Upper lobe of left lung (tissue), 6 donors: ENCODE measurements around the gene COL28A1. TPM values are rescaled to one million over a fixed set of nuclear protein-coding genes. Genes with fewer than 3 reads are reported as not detected.

Experiments used
- ATAC-seq, 2 donors: fragments of 200-7000 bp; cut with Tn5 transposase; one replicate each; pipeline ENCODE4 v1.9.1; 2022; ENCODE audit warnings: mild to moderate bottlenecking in 2 of 2, moderate library complexity in 2 of 2; ENCODE audit not compliant: low FRiP score in 2 of 2
- DNase-seq, 2 donors: peaks; one replicate each; pipeline ENCODE4 v3.0.0-alpha.2; 2019 to 2020
- H3K27ac ChIP-seq, 4 donors: fragments of 200-600 bp; sonication (generic); one replicate each; pipeline ENCODE4 v1.5.1; 2016 to 2019
- H3K27me3 ChIP-seq, 4 donors: fragments of 200-600 bp; sonication (generic); one replicate each; pipeline ENCODE4 v1.5.1; 2017 to 2019
- H3K36me3 ChIP-seq, 4 donors: fragments of 200-600 bp; sonication (generic); one replicate each; pipeline ENCODE4 v1.5.1; 2016 to 2019
- H3K4me1 ChIP-seq, 4 donors: fragments of 200-600 bp; sonication (generic); one replicate each; pipeline ENCODE4 v1.5.1; 2018 to 2019
- H3K4me3 ChIP-seq, 4 donors: fragments of 200-600 bp; sonication (generic); one replicate each; pipeline ENCODE4 v1.5.1; 2017 to 2019; ENCODE audit warnings: mild to moderate bottlenecking in 2 of 4, moderate library complexity in 1 of 4
- H3K9me3 ChIP-seq, 4 donors: fragments of 200-600 bp; sonication (generic); one replicate each; pipeline ENCODE4 v1.5.1; 2018 to 2019
- EP300 ChIP-seq, 4 donors: sonication (generic); formaldehyde crosslinking; IDR thresholded peaks; one replicate each; pipeline ENCODE4 v1.5.1; 2017; ENCODE audit warnings: antibody characterized with exemption in 4 of 4, control low read depth in 2 of 4
- POLR2A ChIP-seq, 4 donors: fragments of 450-650 bp; IDR thresholded peaks; one replicate each; pipeline ENCODE4 v1.5.1; 2016 to 2017; ENCODE audit warnings: antibody characterized with exemption in 4 of 4, mild to moderate bottlenecking in 2 of 4
- POLR2AphosphoS5 ChIP-seq, 2 donors: sonication (generic); formaldehyde crosslinking; IDR thresholded peaks; one replicate each; pipeline ENCODE4 v1.5.1; 2017; ENCODE audit warnings: antibody characterized with exemption in 2 of 2
- WGBS, 2 donors: methylation state at CpG; one replicate each; pipeline ENCODE4 v1.1.5; 2017 to 2018; 5-methylcytosine and 5-hydroxymethylcytosine counted together
- total RNA-seq, 6 donors: library from RNA; depleted of rRNA in 4 of 6; stranded (reverse); fragments of >200 nt in 4 of 6; gene quantifications; one replicate each; pipeline versions ENCODE4 v1.1.0 to v1.2.1, GENCODE V29; 2016 to 2021
- TF ChIP-seq, protein P1 (sequence below), 6 experiments: fragments of 450-650 bp in 4 of 6; fragments of 200-600 bp in 2 of 6; sonication (generic) in 2 of 6; IDR thresholded peaks; one replicate each; pipeline ENCODE4 v1.5.1; 2016 to 2019; ENCODE audit warnings: antibody characterized with exemption in 6 of 6
- donor health status: DM: no; HTN: no; CAD: no; lungs with moderate emphysema.
- donor health status: DM: no; HTN: yes; CAD: no; lungs with severe emphysema.

The COL28A1 gene
- total RNA-seq, 6 donors from 2014 or later, result 1.5 to 14.7 (median 4.3) TPM

DNA sequence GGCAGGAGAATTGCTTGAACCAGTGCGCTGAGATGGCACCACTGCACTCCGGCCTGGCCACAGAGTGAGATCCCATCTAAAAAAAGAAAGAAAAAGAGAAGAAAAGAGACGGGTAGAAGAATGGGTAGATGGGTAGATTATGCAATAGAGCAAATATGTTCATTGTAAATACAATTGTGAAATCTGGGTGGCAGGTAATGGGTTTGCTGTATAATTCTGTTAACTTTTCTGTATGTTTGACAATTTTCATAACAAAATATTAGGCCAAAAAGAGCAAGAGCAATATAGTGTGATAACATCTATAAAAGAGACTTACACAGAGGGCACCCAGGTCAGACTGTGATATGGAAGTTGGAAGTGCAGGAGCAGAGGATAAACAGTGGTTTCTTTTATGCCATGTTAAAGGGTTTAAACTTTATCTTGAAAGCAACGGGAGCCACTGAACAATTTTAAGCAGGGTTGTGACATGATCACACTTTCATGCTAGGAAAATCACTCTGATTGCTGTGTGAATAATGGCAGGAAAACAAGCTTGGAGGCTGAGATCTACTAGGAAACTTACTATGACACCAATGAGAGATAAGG, 6.7 kb upstream of the COL28A1 start:
- H3K4me1 ChIP-seq, result peaks cover 0 to 2% (median 0%) of the 10 kb centered on the region in 4 donors
- WGBS, 2 donors, result 65 to 79% methylated on average over 4 of the region's 4 CpGs

DNA sequence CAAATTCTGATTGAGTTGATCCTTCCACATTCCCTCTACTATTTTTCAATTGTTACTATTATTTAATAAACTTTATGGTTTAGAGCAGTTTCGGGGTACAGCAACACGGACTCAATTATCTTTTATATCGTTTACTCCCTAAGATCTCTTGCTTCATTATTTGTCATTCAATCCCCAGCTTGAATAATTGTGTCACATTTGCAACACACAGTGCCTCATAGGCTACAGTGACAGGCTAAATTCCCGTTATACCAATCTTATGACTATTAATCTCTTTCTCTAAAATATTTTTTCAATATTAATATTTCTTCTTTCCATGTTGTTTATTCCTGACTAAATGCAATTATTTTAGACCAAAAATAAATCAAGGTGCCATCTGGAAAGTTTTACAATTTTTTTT, 4.0 kb upstream of the COL28A1 start:
- H3K4me3 ChIP-seq, result no peak overlapping the region
- no peak overlapping the region for H3K27ac ChIP-seq
- WGBS, 2 donors, result 84 to 87% methylated on average over 4 of the region's 4 CpGs
- no peak for DNase-seq
- ATAC-seq, result no peak
- H3K4me1 ChIP-seq, result peaks cover 0 to 2% (median 0%) of the 10 kb centered on the region in 4 donors
- H3K36me3 ChIP-seq, result no peaks in the 10 kb centered on the region
- no peaks in the 10 kb centered on the region for H3K9me3 ChIP-seq
- no peaks in the 10 kb centered on the region for H3K27me3 ChIP-seq
- TF ChIP-seq, protein P1, sequence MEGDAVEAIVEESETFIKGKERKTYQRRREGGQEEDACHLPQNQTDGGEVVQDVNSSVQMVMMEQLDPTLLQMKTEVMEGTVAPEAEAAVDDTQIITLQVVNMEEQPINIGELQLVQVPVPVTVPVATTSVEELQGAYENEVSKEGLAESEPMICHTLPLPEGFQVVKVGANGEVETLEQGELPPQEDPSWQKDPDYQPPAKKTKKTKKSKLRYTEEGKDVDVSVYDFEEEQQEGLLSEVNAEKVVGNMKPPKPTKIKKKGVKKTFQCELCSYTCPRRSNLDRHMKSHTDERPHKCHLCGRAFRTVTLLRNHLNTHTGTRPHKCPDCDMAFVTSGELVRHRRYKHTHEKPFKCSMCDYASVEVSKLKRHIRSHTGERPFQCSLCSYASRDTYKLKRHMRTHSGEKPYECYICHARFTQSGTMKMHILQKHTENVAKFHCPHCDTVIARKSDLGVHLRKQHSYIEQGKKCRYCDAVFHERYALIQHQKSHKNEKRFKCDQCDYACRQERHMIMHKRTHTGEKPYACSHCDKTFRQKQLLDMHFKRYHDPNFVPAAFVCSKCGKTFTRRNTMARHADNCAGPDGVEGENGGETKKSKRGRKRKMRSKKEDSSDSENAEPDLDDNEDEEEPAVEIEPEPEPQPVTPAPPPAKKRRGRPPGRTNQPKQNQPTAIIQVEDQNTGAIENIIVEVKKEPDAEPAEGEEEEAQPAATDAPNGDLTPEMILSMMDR (IDR thresholded peaks at IDR 0.05), result no peak
- no peak for TF ChIP-seq POLR2AphosphoS5 (IDR thresholded peaks at IDR 0.05)
- TF ChIP-seq POLR2A (IDR thresholded peaks at IDR 0.05), result no peak
- no peak for TF ChIP-seq EP300 (IDR thresholded peaks at IDR 0.05)

More for the DNA sequence above, 6.7 kb upstream of the COL28A1 start:
- Histone ChIP-seq H3K27me3 (no peaks in the 10 kb centered on the region), H3K27ac (no peak overlapping the region), H3K36me3 (no peaks in the 10 kb centered on the region), H3K4me3 (no peak overlapping the region), H3K9me3 (no peaks in the 10 kb centered on the region)
- TF ChIP-seq POLR2AphosphoS5 (IDR thresholded peaks at IDR 0.05) (no peak), POLR2A (IDR thresholded peaks at IDR 0.05) (no peak), EP300 (IDR thresholded peaks at IDR 0.05) (no peak)
- TF ChIP-seq, protein P1 (IDR thresholded peaks at IDR 0.05), result no peak
- ATAC-seq (no peak), DNase-seq (no peak)

DNA sequence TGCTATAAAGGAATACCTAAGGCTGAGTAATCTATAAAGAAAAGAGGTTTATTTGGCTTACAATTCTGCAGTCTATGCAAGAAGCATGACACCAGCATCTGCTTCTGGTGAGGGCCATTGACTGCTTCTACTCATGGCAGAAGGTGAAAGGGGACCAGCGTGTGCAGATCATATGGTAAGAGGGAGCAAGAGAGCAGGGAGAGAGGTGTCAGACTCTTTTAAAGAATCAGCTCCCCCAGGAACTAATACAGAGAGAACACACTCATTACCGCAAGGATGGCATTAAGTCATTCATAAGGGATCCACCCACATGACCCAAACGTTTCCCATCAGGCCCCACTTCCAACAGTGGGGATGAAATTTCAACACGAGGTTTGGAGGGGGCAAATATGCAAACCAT, 3.5 kb upstream of the COL28A1 start:
- DNase-seq (no peak), ATAC-seq (no peak)
- Histone ChIP-seq H3K27ac (no peak overlapping the region), H3K27me3 (no peaks in the 10 kb centered on the region), H3K36me3 (no peaks in the 10 kb centered on the region), H3K9me3 (no peaks in the 10 kb centered on the region), H3K4me3 (no peak overlapping the region), H3K4me1 (peaks cover 0 to 2% (median 0%) of the 10 kb centered on the region in 4 donors)
- 75% methylated on average over 4 of the region's 4 CpGs for WGBS, 2 donors
- no peak for TF ChIP-seq POLR2AphosphoS5 (IDR thresholded peaks at IDR 0.05)
- TF ChIP-seq, protein P1 (IDR thresholded peaks at IDR 0.05), result no peak
- TF ChIP-seq EP300 (IDR thresholded peaks at IDR 0.05), result no peak
- no peak for TF ChIP-seq POLR2A (IDR thresholded peaks at IDR 0.05)

DNA sequence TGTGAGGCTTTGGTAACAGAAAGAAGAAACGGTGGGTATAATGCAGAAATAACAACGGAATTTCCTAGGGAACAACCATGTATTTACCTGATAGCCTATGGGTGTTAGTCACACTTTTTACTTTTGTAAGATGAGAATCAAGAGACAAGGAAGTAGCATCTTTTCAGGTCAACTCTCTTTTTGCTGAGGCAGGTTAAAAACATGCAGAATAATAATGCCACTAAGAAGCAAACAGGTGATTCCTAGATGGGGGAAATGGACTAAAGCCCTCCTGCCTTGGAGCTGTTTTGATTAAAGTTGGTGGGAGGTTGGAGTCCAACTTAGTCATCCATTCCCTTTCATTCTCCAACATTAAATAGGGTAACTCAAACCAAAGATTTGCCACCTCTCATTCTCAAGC, 2.0 kb upstream of the COL28A1 start:
- Histone ChIP-seq H3K4me1 (peaks cover 0 to 2% (median 0%) of the 10 kb centered on the region in 4 donors), H3K27me3 (no peaks in the 10 kb centered on the region), H3K4me3 (no peak overlapping the region), H3K36me3 (no peaks in the 10 kb centered on the region), H3K9me3 (no peaks in the 10 kb centered on the region), H3K27ac (no peak overlapping the region)
- DNase-seq (no peak), ATAC-seq (no peak)
- 91 to 94% methylated on average over 2 of the region's 2 CpGs for WGBS, 2 donors
- TF ChIP-seq POLR2AphosphoS5 (IDR thresholded peaks at IDR 0.05), result no peak
- TF ChIP-seq EP300 (IDR thresholded peaks at IDR 0.05), result no peak
- TF ChIP-seq, protein P1 (IDR thresholded peaks at IDR 0.05), result no peak
- no peak for TF ChIP-seq POLR2A (IDR thresholded peaks at IDR 0.05)

DNA sequence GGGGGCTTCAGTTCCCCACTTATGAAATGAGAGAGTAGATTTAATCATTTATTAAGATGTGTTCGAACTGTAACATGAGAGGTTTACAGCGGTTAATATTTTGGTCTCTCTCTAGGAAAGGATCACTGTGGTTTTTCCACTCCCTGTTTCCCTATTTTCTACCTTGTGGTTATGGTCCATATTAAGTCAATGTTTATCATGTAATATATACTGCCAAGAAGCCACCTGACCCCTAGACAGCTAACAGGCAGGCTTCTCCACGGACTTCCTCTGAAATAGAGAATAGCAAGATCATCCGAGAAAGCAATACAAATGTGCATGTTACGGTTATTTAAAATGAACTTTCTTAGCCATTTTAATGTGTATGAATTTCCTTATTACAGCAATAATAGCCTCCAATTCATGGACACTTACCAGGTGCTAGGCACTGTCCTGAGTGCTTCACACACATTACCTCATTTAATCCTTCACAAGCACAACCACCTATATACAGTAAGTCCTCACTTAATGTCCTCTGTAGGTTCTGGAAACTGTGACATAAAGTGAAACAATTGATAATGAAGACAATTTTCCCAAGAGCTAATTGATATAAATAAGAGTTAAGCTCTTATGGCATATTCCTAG, 835 bp upstream of the COL28A1 start:
- DNase-seq, result no peak
- no peaks in the 10 kb centered on the region for H3K27me3 ChIP-seq
- TF ChIP-seq EP300 (IDR thresholded peaks at IDR 0.05) (no peak), POLR2A (IDR thresholded peaks at IDR 0.05) (no peak), POLR2AphosphoS5 (IDR thresholded peaks at IDR 0.05) (no peak)
- TF ChIP-seq, protein P1 (IDR thresholded peaks at IDR 0.05), result no peak
- H3K36me3 ChIP-seq, result no peaks in the 10 kb centered on the region
- 89% methylated on average over 5 of the region's 5 CpGs for whole genome bisulfite sequencing, 2 donors
- no peaks in the 10 kb centered on the region for H3K9me3 ChIP-seq
- H3K4me1 ChIP-seq, result no peaks in the 10 kb centered on the region
- ATAC-seq, result no peak
- no peak overlapping the region for H3K27ac ChIP-seq
- H3K4me3 ChIP-seq, result no peak overlapping the region
